Upper lobe of left lung (tissue), 4 donors: ENCODE measurements around the gene MANBA.
"Not testable (repeated sequence)": the region's sequence is repeated elsewhere in the genome, so short reads cannot be mapped to it uniquely, and the experiment has no call there.

Experiments used
- POLR2A ChIP-seq, 4 donors: fragments of 450-650 bp; IDR thresholded peaks; one replicate each; pipeline ENCODE4 v1.5.1; 2016 to 2017; ENCODE audit warnings: antibody characterized with exemption in 4 of 4, mild to moderate bottlenecking in 2 of 4
- POLR2AphosphoS5 ChIP-seq, 2 donors: sonication (generic); formaldehyde crosslinking; IDR thresholded peaks; one replicate each; pipeline ENCODE4 v1.5.1; 2017; ENCODE audit warnings: antibody characterized with exemption in 2 of 2
- TF ChIP-seq, protein P1 (sequence below), 6 experiments: fragments of 450-650 bp in 4 of 6; fragments of 200-600 bp in 2 of 6; sonication (generic) in 2 of 6; IDR thresholded peaks; one replicate each; pipeline ENCODE4 v1.5.1; 2016 to 2019; ENCODE audit warnings: antibody characterized with exemption in 6 of 6

DNA sequence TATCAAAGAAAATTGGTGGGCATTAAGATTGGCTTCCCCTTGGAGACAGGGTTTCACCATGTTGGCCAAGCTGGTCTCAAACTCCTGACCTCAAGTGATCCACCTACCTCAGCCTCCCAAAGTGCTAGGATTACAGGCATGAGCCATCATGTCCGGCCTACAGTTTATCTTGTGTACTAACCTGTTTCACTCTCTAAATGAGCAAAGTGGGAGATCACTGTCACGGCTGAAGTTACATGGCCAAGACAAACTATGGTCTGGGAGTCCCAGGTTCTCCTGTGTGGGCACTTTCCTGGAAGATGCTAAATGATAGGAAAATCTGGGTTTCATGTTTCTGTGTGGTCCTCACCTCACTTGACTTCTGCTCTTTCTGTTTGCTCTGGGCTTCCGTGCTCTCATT lies 33.8 kb downstream of the MANBA start:
- TF ChIP-seq, protein P1, sequence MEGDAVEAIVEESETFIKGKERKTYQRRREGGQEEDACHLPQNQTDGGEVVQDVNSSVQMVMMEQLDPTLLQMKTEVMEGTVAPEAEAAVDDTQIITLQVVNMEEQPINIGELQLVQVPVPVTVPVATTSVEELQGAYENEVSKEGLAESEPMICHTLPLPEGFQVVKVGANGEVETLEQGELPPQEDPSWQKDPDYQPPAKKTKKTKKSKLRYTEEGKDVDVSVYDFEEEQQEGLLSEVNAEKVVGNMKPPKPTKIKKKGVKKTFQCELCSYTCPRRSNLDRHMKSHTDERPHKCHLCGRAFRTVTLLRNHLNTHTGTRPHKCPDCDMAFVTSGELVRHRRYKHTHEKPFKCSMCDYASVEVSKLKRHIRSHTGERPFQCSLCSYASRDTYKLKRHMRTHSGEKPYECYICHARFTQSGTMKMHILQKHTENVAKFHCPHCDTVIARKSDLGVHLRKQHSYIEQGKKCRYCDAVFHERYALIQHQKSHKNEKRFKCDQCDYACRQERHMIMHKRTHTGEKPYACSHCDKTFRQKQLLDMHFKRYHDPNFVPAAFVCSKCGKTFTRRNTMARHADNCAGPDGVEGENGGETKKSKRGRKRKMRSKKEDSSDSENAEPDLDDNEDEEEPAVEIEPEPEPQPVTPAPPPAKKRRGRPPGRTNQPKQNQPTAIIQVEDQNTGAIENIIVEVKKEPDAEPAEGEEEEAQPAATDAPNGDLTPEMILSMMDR (IDR thresholded peaks at IDR 0.05): not testable (repeated sequence)
- not testable (repeated sequence) for TF ChIP-seq POLR2A, POLR2AphosphoS5 (IDR thresholded peaks at IDR 0.05)
